T-helper 2 cell treated with Interferon-gamma antibody and Interleukin-4, amounts not matched to agents 5 μg/mL and 100 μg/mL, for 36 hours (primary cell): Measurements from ENCODE around the gene SRSF3.
"Not testable (repeated sequence)": the region's sequence is repeated elsewhere in the genome, so short reads cannot be mapped to it uniquely, and the experiment has no call there.

Experiments used
- DNase-seq: peaks from one replicate; pipeline ENCODE4 v3.0.0; 2021; ENCODE audit warnings: low spot score
- H3K27ac Mint-ChIP-seq: one replicate; pipeline ENCODE4 v1.8.0; 2021; ENCODE audit warnings: mild to moderate bottlenecking, mixed read lengths
- H3K27me3 Mint-ChIP-seq: one replicate; pipeline ENCODE4 v1.8.0; 2021; ENCODE audit warnings: low read depth, mixed read lengths
- H3K36me3 Mint-ChIP-seq: one replicate; pipeline ENCODE4 v1.8.0; 2021; ENCODE audit warnings: low read depth, mixed read lengths
- H3K4me1 Mint-ChIP-seq: one replicate; pipeline ENCODE4 v1.8.0; 2021; ENCODE audit warnings: low read depth, mixed read lengths
- H3K4me3 Mint-ChIP-seq: one replicate; pipeline ENCODE4 v1.8.0; 2022; ENCODE audit warnings: mild to moderate bottlenecking, moderate library complexity, mixed read lengths
- H3K9me3 Mint-ChIP-seq: one replicate; pipeline ENCODE4 v1.8.0; 2021; ENCODE audit warnings: mixed read lengths

Gene SRSF3

GRCh38 chr6:36649701-36650484 is 55.7 kb downstream of the SRSF3 start:
- Mint-ChIP-seq H3K4me1 (no peaks in the 10 kb centered on the region), H3K9me3 (no peaks in the 10 kb centered on the region), H3K27ac (no peak overlapping the region), H3K36me3 (no peaks in the 10 kb centered on the region), H3K4me3 (no peak overlapping the region), H3K27me3 (peaks cover 29% of the 10 kb centered on the region)
- no peak for DNase-seq

GRCh38 chr6:36650848-36651478 is 56.8 kb downstream of the SRSF3 start:
- Mint-ChIP-seq H3K36me3 (no peaks in the 10 kb centered on the region), H3K27ac (no peak overlapping the region), H3K27me3 (peaks cover 37% of the 10 kb centered on the region), H3K4me1 (peaks cover 7% of the 10 kb centered on the region), H3K9me3 (no peaks in the 10 kb centered on the region), H3K4me3 (no peak overlapping the region)
- DNase-seq, result no peak

- no peak overlapping the region for H3K4me3 Mint-ChIP-seq
- no peaks in the 10 kb centered on the region for H3K36me3 Mint-ChIP-seq
- no peaks in the 10 kb centered on the region for H3K9me3 Mint-ChIP-seq
- H3K4me1 Mint-ChIP-seq, result peaks cover 7% of the 10 kb centered on the region
- peaks cover 40% of the 10 kb centered on the region for H3K27me3 Mint-ChIP-seq
- H3K27ac Mint-ChIP-seq, result no peak overlapping the region
- no peak for DNase-seq
Observed at GRCh38 chr6:36651659-36652379, 57.7 kb downstream of the SRSF3 start.

GRCh38 chr6:36654469-36654868 is 60.3 kb downstream of the SRSF3 start:
- DNase-seq, H3K9me3 Mint-ChIP-seq, H3K36me3 Mint-ChIP-seq, H3K27ac Mint-ChIP-seq, H3K4me3 Mint-ChIP-seq, H3K4me1 Mint-ChIP-seq: not testable (repeated sequence)
- peaks cover 55% of the 10 kb centered on the region for H3K27me3 Mint-ChIP-seq
